Mucosa of rectum (tissue), 2 donors: Measurements from ENCODE around the gene POLR2E.

Source experiments
- H3K27ac ChIP-seq, 2 donors: one replicate each; pipeline ENCODE4 v1.7.0; 2013; ENCODE audit warnings: inconsistent platforms in 2 of 2, low read depth in 2 of 2, low read length in 2 of 2
- H3K27me3 ChIP-seq, 2 donors: one replicate each; pipeline ENCODE4 v1.7.0; 2013; ENCODE audit warnings: low read length in 2 of 2; ENCODE audit not compliant: control insufficient read depth in 2 of 2, insufficient read depth in 2 of 2
- H3K36me3 ChIP-seq, 2 donors: one replicate each; pipeline ENCODE4 v1.7.0; 2013; ENCODE audit warnings: low read length in 2 of 2; ENCODE audit not compliant: control insufficient read depth in 2 of 2, insufficient read depth in 2 of 2
- H3K4me1 ChIP-seq, 2 donors: one replicate each; pipeline ENCODE4 v1.7.0; 2013; ENCODE audit warnings: low read length in 2 of 2, mild to moderate bottlenecking in 1 of 2; ENCODE audit not compliant: control insufficient read depth in 2 of 2, insufficient read depth in 2 of 2
- H3K4me3 ChIP-seq, 2 donors: one replicate each; pipeline ENCODE4 v1.7.0; 2013; ENCODE audit warnings: low read length in 2 of 2
- H3K9ac ChIP-seq, 2 donors: one replicate each; pipeline ENCODE4 v1.7.0; 2013; ENCODE audit warnings: low read length in 2 of 2, low read depth in 1 of 2, mild to moderate bottlenecking in 1 of 2
- H3K9me3 ChIP-seq, 2 donors: one replicate each; pipeline ENCODE4 v1.7.0; 2013; ENCODE audit warnings: low read length in 2 of 2; ENCODE audit not compliant: control insufficient read depth in 2 of 2
- donor health status: healthy.
- donor health status: Normal muscosa, but diverticular disease.

Gene POLR2E

GRCh38 chr19:1045247-1045603 lies 50.0 kb downstream of the POLR2E start:
- H3K9me3 ChIP-seq, result no peaks in the 10 kb centered on the region
- H3K4me3 ChIP-seq, result no peak overlapping the region
- H3K27ac ChIP-seq, result no peak overlapping the region
- no peak overlapping the region for H3K9ac ChIP-seq
- no peaks in the 10 kb centered on the region for H3K27me3 ChIP-seq
- H3K4me1 ChIP-seq, result peaks cover 28 to 29% of the 10 kb centered on the region in 2 donors
- no peaks in the 10 kb centered on the region for H3K36me3 ChIP-seq

- H3K36me3 ChIP-seq, result no peaks in the 10 kb centered on the region
- H3K27ac ChIP-seq, result peak overlapping the region; percentile 83
- H3K9me3 ChIP-seq, result no peaks in the 10 kb centered on the region
- H3K4me1 ChIP-seq, result peaks cover 34 to 41% of the 10 kb centered on the region in 2 donors
- H3K9ac ChIP-seq, result peak overlapping the region; percentile 63 to 77
- H3K27me3 ChIP-seq, result no peaks in the 10 kb centered on the region
- peak overlapping the region; percentile 65 to 81 for H3K4me3 ChIP-seq
Measured at GRCh38 chr19:1042689-1043511, 52.3 kb downstream of the POLR2E start.

- peaks cover 34 to 46% of the 10 kb centered on the region in 2 donors for H3K4me1 ChIP-seq
Measured at GRCh38 chr19:1041835-1042685, 53.1 kb downstream of the POLR2E start.

GRCh38 chr19:1041272-1041834 lies 53.8 kb downstream of the POLR2E start:
- Histone ChIP-seq H3K27ac (peak overlapping the region; percentile 83), H3K36me3 (peaks cover 0 to 2% of the 10 kb centered on the region in 2 donors), H3K4me3 (peak overlapping the region; percentile 76 to 81), H3K27me3 (no peaks in the 10 kb centered on the region), H3K4me1 (peaks cover 34 to 46% of the 10 kb centered on the region in 2 donors), H3K9me3 (no peaks in the 10 kb centered on the region), H3K9ac (peak overlapping the region; percentile 63 to 77)

More at GRCh38 chr19:1041835-1042685, 53.1 kb downstream of the POLR2E start:
- Histone ChIP-seq H3K27ac (peak overlapping the region; percentile 83), H3K36me3 (no peaks in the 10 kb centered on the region), H3K4me3 (peak overlapping the region; percentile 65 to 81), H3K9me3 (no peaks in the 10 kb centered on the region), H3K27me3 (no peaks in the 10 kb centered on the region), H3K9ac (peak overlapping the region; percentile 63 to 77)

- no peaks in the 10 kb centered on the region for H3K27me3 ChIP-seq
Measured at GRCh38 chr19:1040476-1041271, 54.5 kb downstream of the POLR2E start.

GRCh38 chr19:1039646-1040475 lies 55.3 kb downstream of the POLR2E start, which contains the start of gene ABCA7:
Gene ABCA7 (plus strand): TSS chr19:1040107. CDS start chr19:1041362, 1,255 bp downstream.
- Histone ChIP-seq H3K4me3 (peak within 1 kb of the TSS; percentile 76 to 81), H3K4me1 (peaks cover 34 to 46% of the 10 kb centered on the region in 2 donors), H3K9ac (peak within 1 kb of the TSS; percentile 10 to 77), H3K27ac (peak within 1 kb of the TSS; percentile 83), H3K36me3 (peaks cover 0 to 6% of the 10 kb centered on the region in 2 donors), H3K9me3 (no peaks in the 10 kb centered on the region), H3K27me3 (no peaks in the 10 kb centered on the region)

More at GRCh38 chr19:1040476-1041271, 54.5 kb downstream of the POLR2E start:
- Histone ChIP-seq H3K36me3 (peaks cover 0 to 6% of the 10 kb centered on the region in 2 donors), H3K4me3 (peak overlapping the region; percentile 76 to 81), H3K27ac (peak overlapping the region; percentile 83), H3K9me3 (no peaks in the 10 kb centered on the region), H3K9ac (peak overlapping the region; percentile 41 to 77), H3K4me1 (peaks cover 34 to 46% of the 10 kb centered on the region in 2 donors)

GRCh38 chr19:1038978-1039645 lies 56.1 kb downstream of the POLR2E start:
- Histone ChIP-seq H3K4me3 (peak overlapping the region in 1 of 2 donors; percentile 81), H3K9ac (no peak overlapping the region), H3K27me3 (no peaks in the 10 kb centered on the region), H3K9me3 (no peaks in the 10 kb centered on the region), H3K36me3 (peaks cover 0 to 6% of the 10 kb centered on the region in 2 donors), H3K4me1 (peaks cover 34 to 46% of the 10 kb centered on the region in 2 donors), H3K27ac (peak overlapping the region in 1 of 2 donors; percentile 83)

- H3K27ac ChIP-seq, result peak overlapping the region; percentile 51 to 68
- H3K36me3 ChIP-seq, result peaks cover 0 to 9% of the 10 kb centered on the region in 2 donors
- H3K9me3 ChIP-seq, result no peaks in the 10 kb centered on the region
- H3K27me3 ChIP-seq, result no peaks in the 10 kb centered on the region
- peaks cover 28 to 40% of the 10 kb centered on the region in 2 donors for H3K4me1 ChIP-seq
- no peak overlapping the region for H3K4me3 ChIP-seq
- H3K9ac ChIP-seq, result no peak overlapping the region
Measured at GRCh38 chr19:1037621-1038064, 57.5 kb downstream of the POLR2E start.
